HepG2 (cell line): ENCODE data around the gene PGPEP1. TPM values are rescaled to one million over a fixed set of nuclear protein-coding genes. Genes with fewer than 3 reads are reported as not detected.

Experiments used
- DMAP1 ChIP-seq: IDR thresholded peaks from 2 replicates; pipeline ENCODE4 v1.6.1; 2016
- DNMT3B ChIP-seq: conservative IDR thresholded peaks from 2 replicates; pipeline ENCODE4 v1.6.1; 2016; ENCODE audit warnings: missing biosample characterization, control low read depth
- EHMT2 ChIP-seq: fragments of 200-600 bp; sonication (generic); IDR thresholded peaks from 2 replicates; pipeline ENCODE4 v1.7.0; 2017; ENCODE audit warnings: antibody characterized with exemption, low read depth, low read length, borderline replicate concordance
- FOXO1 ChIP-seq: sonication (generic); formaldehyde crosslinking; IDR thresholded peaks from 2 replicates; pipeline ENCODE4 v1.4.0; 2020; ENCODE audit warnings: missing genetic modification reagents
- HNF1B ChIP-seq: sonication (generic); formaldehyde crosslinking; IDR thresholded peaks from 2 replicates; pipeline ENCODE4 v1.5.1; 2020; ENCODE audit warnings: mild to moderate bottlenecking, moderate library complexity, missing genetic modification reagents
- MAFK ChIP-seq, 2 experiments: IDR thresholded peaks in 1 of 2; conservative IDR thresholded peaks in 1 of 2; 2 replicates each; pipeline ENCODE4 v1.6.1; 2011; ENCODE audit warnings: improper control_type of control experiment in 2 of 2, low read length in 2 of 2
- NCOA5 ChIP-seq: sonication (generic); formaldehyde crosslinking; IDR thresholded peaks from 2 replicates; pipeline ENCODE4 v1.4.0; 2020; ENCODE audit warnings: missing genetic modification reagents
- NFE2L2 ChIP-seq: fragments of 150-350 bp; IDR thresholded peaks from 2 replicates; pipeline ENCODE4 v1.6.1; 2014; ENCODE audit warnings: low read length
- PCBP2 ChIP-seq: fragments of 200-400 bp; formaldehyde crosslinking; optimal IDR thresholded peaks from 2 replicates; pipeline ENCODE3; 2018; ENCODE audit warnings: low read length, low read depth; ENCODE audit not compliant: poor library complexity, severe bottlenecking
- RNF219 ChIP-seq: sonication (generic); formaldehyde crosslinking; IDR thresholded peaks from 2 replicates; pipeline ENCODE4 v1.5.0; 2020; ENCODE audit warnings: mild to moderate bottlenecking, missing genetic modification reagents
- SP140L ChIP-seq: sonication (generic); formaldehyde crosslinking; IDR thresholded peaks from 2 replicates; pipeline ENCODE4 v1.4.0; 2020; ENCODE audit warnings: missing genetic modification reagents, borderline replicate concordance
- TFE3 ChIP-seq: IDR thresholded peaks from 2 replicates; pipeline ENCODE4 v1.6.1; 2016
- TRIM24 ChIP-seq: sonication (generic); formaldehyde crosslinking; IDR thresholded peaks from 2 replicates; pipeline ENCODE4 v1.8.0; 2022; ENCODE audit warnings: mild to moderate bottlenecking, missing genetic modification reagents
- TSC22D2 ChIP-seq: sonication (generic); formaldehyde crosslinking; IDR thresholded peaks from 2 replicates; pipeline ENCODE4 v1.5.1; 2020; ENCODE audit warnings: missing genetic modification reagents, mild to moderate bottlenecking, borderline replicate concordance
- U2AF1 ChIP-seq: fragments of 200-400 bp; formaldehyde crosslinking; optimal IDR thresholded peaks from 2 replicates; pipeline ENCODE3; 2017; ENCODE audit warnings: mild to moderate bottlenecking, low read depth, low read length
- ZBTB42 ChIP-seq: sonication (generic); formaldehyde crosslinking; IDR thresholded peaks from 2 replicates; pipeline ENCODE4 v1.5.0; 2020; ENCODE audit warnings: mild to moderate bottlenecking, missing genetic modification reagents
- ZC3H13 ChIP-seq: sonication (generic); formaldehyde crosslinking; IDR thresholded peaks from 2 replicates; pipeline ENCODE4 v1.8.1; 2023; ENCODE audit warnings: mild to moderate bottlenecking, missing genetic modification reagents, moderate library complexity
- ZNF121 ChIP-seq: sonication (generic); formaldehyde crosslinking; IDR thresholded peaks from 2 replicates; pipeline ENCODE4 v1.5.0; 2020; ENCODE audit warnings: mild to moderate bottlenecking, missing genetic modification reagents
- ZNF251 ChIP-seq: sonication (generic); formaldehyde crosslinking; IDR thresholded peaks from 2 replicates; pipeline ENCODE4 v1.9.0; 2021; ENCODE audit warnings: mild to moderate bottlenecking, missing genetic modification reagents
- ZNF563 ChIP-seq: sonication (generic); formaldehyde crosslinking; IDR thresholded peaks from 2 replicates; pipeline ENCODE4 v1.8.0; 2022; ENCODE audit warnings: mild to moderate bottlenecking, moderate library complexity, missing genetic modification reagents
- ZNF75D ChIP-seq: sonication (generic); formaldehyde crosslinking; IDR thresholded peaks from 2 replicates; pipeline ENCODE4 v1.8.1; 2023; ENCODE audit warnings: missing genetic modification reagents, mild to moderate bottlenecking, borderline replicate concordance
- polyA plus RNA-seq, 8 experiments: library from polyadenylated mRNA; depleted of rRNA in 3 of 8; stranded (reverse) in 7 of 8; unstranded in 1 of 8; fragments of >200 nt; fragmentation: Illumina TruSeq in 4 of 8; extraction: Trizol in 4 of 8; gene quantifications; 2 replicates each; pipeline versions ENCODE4 v1.2.1 to v1.2.3, GENCODE V29; 2011 to 2016; ENCODE audit warnings: low read depth in 4 of 8, missing spikeins in 1 of 8, mixed read lengths in 1 of 8; ENCODE audit not compliant: insufficient read depth in 1 of 8
- total RNA-seq, 5 experiments: library from RNA; depleted of rRNA; stranded (reverse); fragments of >200 nt; fragmentation: Illumina TruSeq; extraction: Trizol; gene quantifications; 2 replicates each; pipeline ENCODE4 v1.2.3, GENCODE V29; 2016; ENCODE audit warnings: low read depth in 1 of 5
- TF ChIP-seq, protein P1 (sequence below): sonication (generic); formaldehyde crosslinking; IDR thresholded peaks from 2 replicates; pipeline ENCODE4 v1.4.0; 2020; ENCODE audit warnings: missing genetic modification reagents, mild to moderate bottlenecking, borderline replicate concordance

PGPEP1 gene
- total and polyA plus RNA-seq, 2 of the 13 experiments (the other 11 are each of a cell fraction or from before 2014, with no cell fraction given): 53.1 to 56.6 TPM

DNA sequence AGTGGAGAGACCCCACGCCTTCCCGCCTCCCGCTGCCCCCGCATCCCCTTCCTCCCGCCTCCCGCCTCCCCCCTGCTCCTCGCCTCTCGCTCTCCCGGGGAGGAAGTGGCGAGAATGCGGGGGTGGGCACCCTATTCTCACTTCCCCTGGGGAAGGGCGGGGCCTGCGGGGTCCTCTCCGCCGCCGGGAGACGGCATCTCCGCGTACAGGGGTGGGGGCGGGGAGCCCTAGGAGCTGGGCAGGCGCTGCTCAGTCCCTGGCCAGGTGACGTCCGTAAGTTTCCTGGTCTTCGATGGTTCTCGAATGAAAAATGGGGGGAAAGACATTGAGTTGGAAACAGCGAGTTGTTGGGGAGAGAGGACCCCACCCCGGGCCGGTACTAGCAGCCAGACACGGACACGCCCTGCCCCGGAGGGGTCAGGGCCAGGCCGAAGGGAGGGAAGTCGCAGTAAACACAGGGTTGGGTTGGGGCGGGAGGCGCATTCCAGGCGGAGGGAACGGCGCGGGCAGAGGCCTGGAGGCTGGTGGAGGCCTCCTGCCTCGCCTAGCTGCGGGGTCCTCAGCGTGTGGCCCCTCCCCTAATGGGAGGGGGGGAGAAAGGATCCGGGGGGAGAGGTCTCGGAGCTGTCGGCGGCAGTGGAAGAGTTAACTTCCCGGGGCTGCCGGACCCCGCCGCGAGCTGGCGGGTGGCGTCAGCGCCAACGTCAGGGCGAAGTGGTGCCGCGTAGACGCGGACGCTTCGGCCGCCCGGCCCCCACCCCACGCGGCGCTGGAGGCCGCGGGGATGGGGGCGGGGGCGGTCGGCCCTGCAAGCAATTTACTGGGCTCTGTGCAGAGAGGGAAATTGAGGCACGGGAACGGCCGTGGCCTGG, 48.6 kb upstream of the PGPEP1 start (continued):
- TF ChIP-seq, protein P1, sequence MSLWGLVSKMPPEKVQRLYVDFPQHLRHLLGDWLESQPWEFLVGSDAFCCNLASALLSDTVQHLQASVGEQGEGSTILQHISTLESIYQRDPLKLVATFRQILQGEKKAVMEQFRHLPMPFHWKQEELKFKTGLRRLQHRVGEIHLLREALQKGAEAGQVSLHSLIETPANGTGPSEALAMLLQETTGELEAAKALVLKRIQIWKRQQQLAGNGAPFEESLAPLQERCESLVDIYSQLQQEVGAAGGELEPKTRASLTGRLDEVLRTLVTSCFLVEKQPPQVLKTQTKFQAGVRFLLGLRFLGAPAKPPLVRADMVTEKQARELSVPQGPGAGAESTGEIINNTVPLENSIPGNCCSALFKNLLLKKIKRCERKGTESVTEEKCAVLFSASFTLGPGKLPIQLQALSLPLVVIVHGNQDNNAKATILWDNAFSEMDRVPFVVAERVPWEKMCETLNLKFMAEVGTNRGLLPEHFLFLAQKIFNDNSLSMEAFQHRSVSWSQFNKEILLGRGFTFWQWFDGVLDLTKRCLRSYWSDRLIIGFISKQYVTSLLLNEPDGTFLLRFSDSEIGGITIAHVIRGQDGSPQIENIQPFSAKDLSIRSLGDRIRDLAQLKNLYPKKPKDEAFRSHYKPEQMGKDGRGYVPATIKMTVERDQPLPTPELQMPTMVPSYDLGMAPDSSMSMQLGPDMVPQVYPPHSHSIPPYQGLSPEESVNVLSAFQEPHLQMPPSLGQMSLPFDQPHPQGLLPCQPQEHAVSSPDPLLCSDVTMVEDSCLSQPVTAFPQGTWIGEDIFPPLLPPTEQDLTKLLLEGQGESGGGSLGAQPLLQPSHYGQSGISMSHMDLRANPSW (CRISPR knock-in tag): no peak
- TF ChIP-seq HNF1B (0 out of 2 replicates have a peak, but pooled peaks have one; percentile 41), ZNF121 (CRISPR knock-in tag) (no peak; the same call in 1 of the 2 replicates), SP140L (CRISPR knock-in tag) (0 out of 2 replicates have a peak, but pooled peaks have one; percentile 44), DMAP1 (CRISPR knock-in tag) (0 out of 2 replicates have a peak, but pooled peaks have one; percentile 40), ZNF75D (no peak), ZNF251 (CRISPR knock-in tag) (no peak), TRIM24 (no peak), PCBP2 (no peak), FOXO1 (CRISPR knock-in tag) (peak; percentile 86), U2AF1 (no peak), MAFK (conservative IDR thresholded peaks at IDR 0.05 in 1 of 2, IDR thresholded peaks at IDR 0.05 in 1 of 2; ENCODE audit: low read length in 2 of 2) (no peak), NCOA5 (CRISPR knock-in tag) (no peak), ZBTB42 (0 out of 2 replicates have a peak, but pooled peaks have one; percentile 51), TFE3 (CRISPR knock-in tag) (0 out of 2 replicates have a peak, but pooled peaks have one; percentile 32), NFE2L2 (no peak), TSC22D2 (peak; percentile 64; the same call in 1 of the 2 replicates), ZNF563 (peak; percentile 73), DNMT3B (CRISPR knock-in tag) (no peak), EHMT2 (no peak), ZC3H13 (no peak; the same call in 1 of the 2 replicates), RNF219 (CRISPR knock-in tag) (no peak)
